SK-N-MC (cell line): ENCODE data around the gene OPCML.

Source experiments
- DNase-seq: peaks from one replicate; pipeline ENCODE4 v3.0.0-alpha.2; 2011; ENCODE audit warnings: low read depth, low spot score
- H3K27ac ChIP-seq: fragments of 200-600 bp; sonication (generic); 2 replicates; pipeline ENCODE4 v1.5.1; 2016; ENCODE audit warnings: mixed run types
- H3K36me3 ChIP-seq: fragments of 200-600 bp; sonication (generic); 2 replicates; pipeline ENCODE4 v1.6.1; 2017; ENCODE audit warnings: antibody characterized with exemption, low read length, mixed read lengths; ENCODE audit not compliant: insufficient read depth
- H3K4me3 ChIP-seq: fragments of 200-600 bp; sonication (generic); 2 replicates; pipeline ENCODE4 v1.5.1; 2016
- H3K9ac ChIP-seq: fragments of 200-600 bp; sonication (generic); 2 replicates; pipeline ENCODE4 v1.8.0; 2017; ENCODE audit warnings: mixed run types, mixed read lengths; ENCODE audit not compliant: insufficient read length
- H3K9me3 ChIP-seq: fragments of 200-600 bp; sonication (generic); 2 replicates; pipeline ENCODE4 v1.6.1; 2017; ENCODE audit warnings: low read depth, mild to moderate bottlenecking, antibody characterized with exemption, low read length, moderate library complexity, mixed read lengths
- EZH2 ChIP-seq: fragments of 200-600 bp; sonication (generic); IDR thresholded peaks from one replicate; pipeline ENCODE4 v1.6.1; 2017; ENCODE audit warnings: antibody characterized with exemption
- FOXP2 ChIP-seq: optimal IDR thresholded peaks from 2 replicates; pipeline ENCODE3; 2011; ENCODE audit warnings: mild to moderate bottlenecking, moderate library complexity; ENCODE audit not compliant: insufficient read depth; ENCODE audit errors: extremely low read length, control extremely low read depth
- POLR2AphosphoS5 ChIP-seq: IDR thresholded peaks from 2 replicates; pipeline ENCODE4 v1.6.1; 2012; ENCODE audit warnings: mild to moderate bottlenecking, low read depth, low read length, borderline replicate concordance

Gene OPCML

DNA sequence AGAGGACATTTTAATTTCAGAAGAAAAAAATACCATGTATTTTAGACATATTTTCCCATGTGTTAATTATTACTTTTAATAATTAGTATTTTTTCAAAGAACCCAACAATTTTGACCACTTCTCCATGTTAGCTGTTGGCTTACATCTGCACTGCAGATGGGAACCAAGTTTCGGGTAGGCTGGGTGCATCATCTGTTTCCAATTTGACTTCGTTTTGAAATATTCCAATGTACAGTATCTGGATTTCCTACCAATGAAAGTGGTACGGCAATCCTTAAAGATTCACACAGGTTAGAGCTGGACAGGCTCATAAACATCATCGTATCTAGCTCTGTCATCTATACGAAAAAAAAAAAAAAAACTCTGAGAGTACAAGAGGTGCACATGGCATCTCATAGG, 670.2 kb downstream of the OPCML start:
- TF ChIP-seq POLR2AphosphoS5 (no peak), FOXP2 (no peak), EZH2 (no peak)
- Histone ChIP-seq H3K9me3 (no peaks in the 10 kb centered on the region), H3K27ac (no peak overlapping the region), H3K36me3 (no peaks in the 10 kb centered on the region), H3K4me3 (no peak overlapping the region), H3K9ac (no peak overlapping the region)
- no peak for DNase-seq

- Histone ChIP-seq H3K9ac (no peak overlapping the region), H3K36me3 (no peaks in the 10 kb centered on the region), H3K4me3 (no peak overlapping the region), H3K27ac (no peak overlapping the region), H3K9me3 (no peaks in the 10 kb centered on the region)
- TF ChIP-seq EZH2 (no peak), FOXP2 (no peak), POLR2AphosphoS5 (no peak)
- DNase-seq = no peak
Observed at GRCh38 chr11:132859306-132859705, 673.0 kb downstream of the OPCML start.

- H3K9me3 ChIP-seq = no peaks in the 10 kb centered on the region
- no peak for TF ChIP-seq FOXP2
- TF ChIP-seq POLR2AphosphoS5 = no peak
- TF ChIP-seq EZH2 = no peak
- H3K9ac ChIP-seq = no peak overlapping the region
- H3K4me3 ChIP-seq = no peak overlapping the region
- no peaks in the 10 kb centered on the region for H3K36me3 ChIP-seq
- DNase-seq = no peak
- no peak overlapping the region for H3K27ac ChIP-seq
Observed at GRCh38 chr11:132858223-132858622, 674.1 kb downstream of the OPCML start.

DNA sequence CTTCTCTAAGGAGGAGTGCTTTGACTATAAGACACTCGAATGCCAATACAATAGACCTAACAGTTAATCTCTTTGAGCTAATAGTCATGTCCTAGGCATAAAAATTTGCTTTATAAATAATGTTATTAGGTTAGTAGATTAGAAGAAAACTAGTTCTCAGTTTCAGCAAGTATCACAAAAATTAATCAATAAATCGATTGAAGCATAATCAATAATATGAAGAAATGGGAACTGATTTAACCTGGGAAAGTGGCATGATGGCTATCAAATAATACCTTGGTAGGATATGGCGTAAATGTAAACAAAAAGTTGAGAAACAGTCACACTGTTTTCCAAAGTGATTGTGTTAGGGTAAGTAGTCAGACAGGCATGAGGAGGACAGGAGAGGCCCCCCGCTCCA, 676.3 kb downstream of the OPCML start:
- no peaks in the 10 kb centered on the region for H3K36me3 ChIP-seq

DNA sequence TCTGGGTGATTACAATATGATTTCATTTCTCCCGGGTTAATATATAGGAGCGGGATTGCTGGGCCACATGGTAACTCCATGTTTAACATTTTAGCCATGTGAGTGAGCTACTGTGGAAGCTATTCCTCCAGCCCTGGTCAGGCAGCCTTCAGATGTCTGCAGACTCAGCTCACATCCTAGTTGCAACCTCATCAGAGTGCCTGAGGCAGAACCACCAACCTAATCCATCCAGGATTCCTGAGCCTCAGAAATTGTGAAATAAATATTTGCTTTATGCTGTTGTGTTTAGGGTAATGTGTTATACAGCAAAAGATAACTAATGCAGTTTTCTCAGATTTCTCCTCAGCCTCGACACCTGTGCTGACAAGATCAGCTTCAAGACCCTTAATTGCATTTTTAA, 676.8 kb downstream of the OPCML start:
- no peaks in the 10 kb centered on the region for H3K36me3 ChIP-seq

More for the DNA sequence above, 676.3 kb downstream of the OPCML start:
- DNase-seq = no peak
- Histone ChIP-seq H3K4me3 (no peak overlapping the region), H3K9me3 (no peaks in the 10 kb centered on the region), H3K27ac (no peak overlapping the region), H3K9ac (no peak overlapping the region)
- TF ChIP-seq FOXP2 = no peak
- TF ChIP-seq POLR2AphosphoS5 = no peak
- TF ChIP-seq EZH2 = no peak

GRCh38 chr11:132853886-132854285, 678.4 kb downstream of the OPCML start:
- H3K4me3 ChIP-seq = no peak overlapping the region
- H3K27ac ChIP-seq = no peak overlapping the region
- no peak for TF ChIP-seq EZH2
- no peak for TF ChIP-seq FOXP2
- TF ChIP-seq POLR2AphosphoS5 = no peak
- H3K36me3 ChIP-seq = no peaks in the 10 kb centered on the region
- no peak overlapping the region for H3K9ac ChIP-seq
- no peak for DNase-seq
- H3K9me3 ChIP-seq = no peaks in the 10 kb centered on the region

More for the DNA sequence above, 676.8 kb downstream of the OPCML start:
- H3K9ac ChIP-seq = no peak overlapping the region
- TF ChIP-seq EZH2 (no peak), POLR2AphosphoS5 (no peak), FOXP2 (no peak)
- H3K9me3 ChIP-seq = no peaks in the 10 kb centered on the region
- no peak overlapping the region for H3K4me3 ChIP-seq
- DNase-seq = no peak
- no peak overlapping the region for H3K27ac ChIP-seq

DNA sequence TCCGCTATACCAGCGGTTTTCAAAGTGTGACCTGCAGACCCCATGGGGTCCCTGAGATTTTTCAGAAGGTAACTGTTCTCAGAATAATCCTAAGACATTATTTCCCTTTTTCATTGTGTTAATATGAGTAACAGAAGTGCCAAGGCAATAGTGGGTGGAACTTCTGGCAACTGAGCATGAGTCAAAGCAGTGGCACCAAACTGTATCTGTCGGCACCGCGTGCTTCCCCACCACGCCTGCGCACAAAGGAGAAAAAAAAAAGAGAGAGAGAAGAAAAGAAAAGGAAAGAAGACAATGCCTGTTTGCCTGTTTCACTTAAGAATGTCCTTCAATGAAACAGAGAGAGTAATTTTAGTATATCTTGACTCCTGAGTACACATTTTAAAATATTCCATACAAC, 679.9 kb downstream of the OPCML start:
- Histone ChIP-seq H3K9ac (no peak overlapping the region), H3K27ac (no peak overlapping the region), H3K36me3 (no peaks in the 10 kb centered on the region), H3K9me3 (no peaks in the 10 kb centered on the region), H3K4me3 (no peak overlapping the region)
- no peak for TF ChIP-seq POLR2AphosphoS5
- no peak for TF ChIP-seq EZH2
- no peak for TF ChIP-seq FOXP2
- no peak for DNase-seq

GRCh38 chr11:132851247-132851646, 681.1 kb downstream of the OPCML start:
- H3K36me3 ChIP-seq = no peaks in the 10 kb centered on the region
- no peak overlapping the region for H3K9ac ChIP-seq
- H3K9me3 ChIP-seq = no peaks in the 10 kb centered on the region
- no peak overlapping the region for H3K27ac ChIP-seq
- TF ChIP-seq POLR2AphosphoS5 (no peak), EZH2 (no peak), FOXP2 (no peak)
- H3K4me3 ChIP-seq = no peak overlapping the region
- DNase-seq = no peak

- H3K9ac ChIP-seq = no peak overlapping the region
- H3K36me3 ChIP-seq = no peaks in the 10 kb centered on the region
- no peaks in the 10 kb centered on the region for H3K9me3 ChIP-seq
- no peak for DNase-seq
- no peak overlapping the region for H3K27ac ChIP-seq
- TF ChIP-seq POLR2AphosphoS5 (no peak), FOXP2 (no peak), EZH2 (no peak)
- no peak overlapping the region for H3K4me3 ChIP-seq
Observed at GRCh38 chr11:132850266-132850665, 682.0 kb downstream of the OPCML start.
